Subcutaneous adipose tissue (tissue), 4 donors: Measurements from ENCODE around the gene CLIC5. TPM values are rescaled to one million over a fixed set of nuclear protein-coding genes. Genes with fewer than 3 reads are reported as not detected.

Experiments used
- total RNA-seq, 4 donors: library from RNA; depleted of rRNA; stranded (reverse); fragments of >200 nt; gene quantifications; one replicate each; pipeline ENCODE4 v1.1.0, GENCODE V29; 2016
- TF ChIP-seq, protein P1 (sequence below): fragments of 450-650 bp; IDR thresholded peaks from one replicate; pipeline ENCODE4 v1.5.1; 2016; ENCODE audit warnings: low read depth, mild to moderate bottlenecking, control low read depth, antibody characterized with exemption, moderate library complexity

CLIC5 gene
- total RNA-seq, 4 donors from 2014 or later: 2.0 to 15.2 (median 8.5) TPM

- TF ChIP-seq, protein P1, sequence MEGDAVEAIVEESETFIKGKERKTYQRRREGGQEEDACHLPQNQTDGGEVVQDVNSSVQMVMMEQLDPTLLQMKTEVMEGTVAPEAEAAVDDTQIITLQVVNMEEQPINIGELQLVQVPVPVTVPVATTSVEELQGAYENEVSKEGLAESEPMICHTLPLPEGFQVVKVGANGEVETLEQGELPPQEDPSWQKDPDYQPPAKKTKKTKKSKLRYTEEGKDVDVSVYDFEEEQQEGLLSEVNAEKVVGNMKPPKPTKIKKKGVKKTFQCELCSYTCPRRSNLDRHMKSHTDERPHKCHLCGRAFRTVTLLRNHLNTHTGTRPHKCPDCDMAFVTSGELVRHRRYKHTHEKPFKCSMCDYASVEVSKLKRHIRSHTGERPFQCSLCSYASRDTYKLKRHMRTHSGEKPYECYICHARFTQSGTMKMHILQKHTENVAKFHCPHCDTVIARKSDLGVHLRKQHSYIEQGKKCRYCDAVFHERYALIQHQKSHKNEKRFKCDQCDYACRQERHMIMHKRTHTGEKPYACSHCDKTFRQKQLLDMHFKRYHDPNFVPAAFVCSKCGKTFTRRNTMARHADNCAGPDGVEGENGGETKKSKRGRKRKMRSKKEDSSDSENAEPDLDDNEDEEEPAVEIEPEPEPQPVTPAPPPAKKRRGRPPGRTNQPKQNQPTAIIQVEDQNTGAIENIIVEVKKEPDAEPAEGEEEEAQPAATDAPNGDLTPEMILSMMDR: no peak
These were observed 41.4 kb upstream of the CLIC5 start for GRCh38 chr6:46056906-46057529.

DNA sequence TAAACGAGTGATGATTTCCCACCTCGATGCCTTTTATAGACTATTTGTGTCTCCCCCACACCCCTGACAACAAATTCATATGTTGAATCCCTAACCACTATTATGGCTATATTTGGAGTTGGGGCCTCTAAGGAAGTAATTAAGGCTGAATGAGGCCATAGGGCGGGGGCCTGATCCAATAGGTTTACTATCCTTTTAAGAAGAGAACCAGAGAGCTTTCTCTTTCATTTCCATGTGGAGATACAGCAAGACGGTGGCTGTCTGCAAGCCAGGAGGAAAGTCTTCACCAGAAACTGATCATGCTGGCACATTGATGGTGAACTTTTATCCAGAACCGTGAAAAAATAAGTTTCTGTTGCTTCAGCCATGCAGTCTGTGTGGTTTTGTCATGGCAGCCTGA lies 38.9 kb upstream of the CLIC5 start:
- TF ChIP-seq, protein P1: no peak

DNA sequence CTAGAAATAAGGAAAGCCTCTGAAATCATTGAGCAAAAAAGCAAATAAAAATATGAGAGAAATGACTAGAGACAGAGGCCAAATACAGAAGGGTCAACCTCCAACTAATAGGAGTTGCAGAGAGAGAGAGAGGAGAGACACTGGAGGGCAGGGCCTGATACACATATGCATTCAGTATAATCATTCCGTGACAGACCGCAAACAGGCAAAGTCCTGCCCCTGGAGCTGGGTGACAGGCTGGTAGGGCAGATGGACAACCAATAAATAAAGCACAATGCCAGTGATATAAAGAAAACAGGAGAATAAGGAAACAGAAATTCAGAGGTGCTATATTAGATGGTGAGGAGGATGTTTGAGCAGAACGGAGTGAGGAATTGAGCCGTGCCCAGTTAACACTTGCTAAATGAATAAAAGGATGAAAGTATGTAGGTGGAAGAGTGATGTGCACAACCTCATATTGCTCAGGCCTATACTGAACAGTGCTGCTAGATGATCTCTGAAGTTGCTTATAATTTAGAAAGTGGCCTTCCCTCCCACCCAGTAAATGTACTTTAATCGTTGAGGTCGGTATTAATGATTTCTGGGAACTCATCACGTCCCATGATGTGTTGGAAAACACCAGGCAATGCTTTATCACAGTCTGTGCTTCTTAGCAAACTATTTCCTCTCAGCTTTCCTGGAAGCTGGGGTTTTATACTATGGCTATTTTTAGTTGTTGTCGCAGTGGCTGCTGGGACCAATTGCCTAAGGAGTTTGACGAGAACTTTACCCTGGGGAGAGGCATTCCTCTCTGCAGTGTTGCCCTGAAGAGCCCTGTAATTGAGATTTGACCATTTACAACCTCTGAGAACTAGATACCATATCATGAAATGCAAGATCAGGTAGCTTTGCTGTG lies 37.6 kb upstream of the CLIC5 start:
- TF ChIP-seq, protein P1: no peak

- TF ChIP-seq, protein P1: no peak
These were observed 36.8 kb upstream of the CLIC5 start for GRCh38 chr6:46052479-46052878.

- TF ChIP-seq, protein P1: no peak
These were observed 36.3 kb upstream of the CLIC5 start for GRCh38 chr6:46051962-46052361.

DNA sequence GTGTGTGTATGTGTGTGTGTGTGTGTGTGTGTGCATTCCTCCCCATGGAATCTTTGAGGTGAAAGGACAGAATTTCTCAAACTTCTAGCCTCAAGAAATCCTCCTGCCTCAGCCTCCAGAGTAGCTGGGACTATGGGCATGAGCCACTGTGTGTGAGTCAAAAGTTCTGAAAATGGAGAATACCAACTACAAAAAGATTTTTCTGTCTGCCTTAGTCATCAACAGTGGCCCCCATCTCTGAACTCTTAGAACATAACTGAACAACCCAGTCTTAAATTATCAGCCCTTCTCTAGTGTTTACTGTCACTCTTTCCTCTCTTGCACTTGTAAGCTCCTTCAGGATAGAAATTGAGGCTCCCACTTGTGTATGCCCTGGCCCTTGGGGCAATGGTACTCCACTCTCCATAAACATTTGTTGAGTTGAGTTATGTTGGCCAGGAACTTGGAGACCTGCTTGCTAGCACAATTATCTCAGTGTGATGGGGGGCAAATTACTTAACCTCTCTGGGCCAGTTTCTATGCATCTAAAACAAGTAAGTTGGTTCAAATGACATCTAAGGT lies 35.3 kb upstream of the CLIC5 start:
- TF ChIP-seq, protein P1: no peak
